IMR-90 (cell line): ENCODE measurements around the gene S1PR4. TPM values are rescaled to one million over a fixed set of nuclear protein-coding genes. Genes with fewer than 3 reads are reported as not detected.

Experiments
- ATAC-seq: fragments of 200-7000 bp; cut with Tn5 transposase; 2 replicates; pipeline ENCODE4 v1.9.1; 2020; ENCODE audit warnings: low read depth, mild to moderate bottlenecking, moderate library complexity
- BruUV-seq: library from RNA; stranded (reverse); fragments of 400-500 nt; replicated peaks from 2 replicates; lab custom pipeline; 2021; lab: Mats Ljungman, UMichigan
- CTCF ChIA-PET: fragments of 300-600 bp; formaldehyde crosslinking; extraction: SDS; loops from one replicate; lab custom pipeline; 2021; ENCODE audit warnings: antibody characterized with exemption; lab: Yijun Ruan, JAX
- POLR2A ChIA-PET: fragments of 300-600 bp; sonication (Branson Sonifier 250); formaldehyde crosslinking; loops from one replicate; lab custom pipeline; 2022; ENCODE audit warnings: antibody characterized with exemption; ENCODE audit not compliant: unreplicated experiment; lab: Charles Lee
- DNase-seq: peaks from one replicate; pipeline ENCODE4 v3.0.0; 2013
- H2AFZ ChIP-seq: replicated peaks from 2 replicates; pipeline ENCODE3; 2013; ENCODE audit warnings: low read length, mild to moderate bottlenecking; ENCODE audit not compliant: poor library complexity
- H2AK5ac ChIP-seq: 2 replicates; pipeline ENCODE4 v1.6.1; 2013; ENCODE audit warnings: low read depth, low read length, inconsistent platforms
- H2AK9ac ChIP-seq: replicated peaks from 2 replicates; pipeline ENCODE3; 2013; ENCODE audit warnings: mild to moderate bottlenecking, low read depth, low read length, moderate library complexity; ENCODE audit not compliant: poor library complexity
- H2BK120ac ChIP-seq: 2 replicates; pipeline ENCODE4 v1.6.1; 2013; ENCODE audit warnings: low read depth, low read length, inconsistent platforms
- H2BK15ac ChIP-seq: 3 replicates; pipeline ENCODE4 v1.6.1; 2013; ENCODE audit warnings: low read depth, low read length, inconsistent platforms
- H2BK20ac ChIP-seq: 2 replicates; pipeline ENCODE4 v1.6.1; 2013; ENCODE audit warnings: low read depth, mild to moderate bottlenecking, inconsistent platforms, low read length, moderate library complexity
- H2BK5ac ChIP-seq: 2 replicates; pipeline ENCODE4 v1.6.1; 2013; ENCODE audit warnings: mild to moderate bottlenecking, low read depth, low read length, inconsistent platforms; ENCODE audit not compliant: poor library complexity, severe bottlenecking
- H3K14ac ChIP-seq: replicated peaks from 2 replicates; pipeline ENCODE4 v1.6.1; 2013; ENCODE audit warnings: low read depth, low read length, inconsistent platforms
- H3K18ac ChIP-seq: 2 replicates; pipeline ENCODE4 v1.6.1; 2013; ENCODE audit warnings: low read depth, low read length, control low read depth
- H3K23ac ChIP-seq: 2 replicates; pipeline ENCODE4 v1.6.1; 2013; ENCODE audit warnings: low read depth, low read length, inconsistent platforms
- H3K27ac ChIP-seq: 2 replicates; pipeline ENCODE4 v1.5.1; 2013; ENCODE audit warnings: mild to moderate bottlenecking, control low read depth, low read length; ENCODE audit not compliant: insufficient read depth
- H3K27me3 ChIP-seq: 2 replicates; pipeline ENCODE4 v1.6.1; 2013; ENCODE audit warnings: low read length; ENCODE audit not compliant: control insufficient read depth, insufficient read depth
- H3K36me3 ChIP-seq: 2 replicates; pipeline ENCODE4 v1.6.1; 2013; ENCODE audit warnings: low read length, mixed read lengths; ENCODE audit not compliant: control insufficient read depth, insufficient read depth
- H3K4ac ChIP-seq: 2 replicates; pipeline ENCODE4 v1.6.1; 2013; ENCODE audit warnings: low read depth, low read length, inconsistent platforms
- H3K4me1 ChIP-seq: 2 replicates; pipeline ENCODE4 v1.6.1; 2013; ENCODE audit warnings: low read length, mixed read lengths; ENCODE audit not compliant: control insufficient read depth, insufficient read depth
- H3K4me2 ChIP-seq: 2 replicates; pipeline ENCODE4 v1.6.1; 2013; ENCODE audit warnings: low read depth, mild to moderate bottlenecking, control low read depth, low read length, moderate library complexity
- H3K4me3 ChIP-seq: 2 replicates; pipeline ENCODE4 v1.5.1; 2013; ENCODE audit warnings: low read depth, mild to moderate bottlenecking, control low read depth, low read length, moderate library complexity; ENCODE audit not compliant: insufficient read depth
- H3K56ac ChIP-seq: 2 replicates; pipeline ENCODE4 v1.6.1; 2013; ENCODE audit warnings: low read length, inconsistent platforms; ENCODE audit not compliant: insufficient read depth; ENCODE audit errors: extremely low read depth
- H3K79me1 ChIP-seq, 2 experiments: 2 replicates each; pipeline ENCODE4 v1.6.1; 2013; ENCODE audit warnings: low read length in 2 of 2, inconsistent platforms in 1 of 2, low read depth in 1 of 2
- H3K9ac ChIP-seq: 2 replicates; pipeline ENCODE4 v1.6.1; 2013; ENCODE audit warnings: low read depth, low read length, control low read depth
- H3K9me1 ChIP-seq: 2 replicates; pipeline ENCODE4 v1.6.1; 2013; ENCODE audit warnings: low read length, inconsistent platforms; ENCODE audit not compliant: insufficient read depth
- H3K9me3 ChIP-seq: 2 replicates; pipeline ENCODE4 v1.6.1; 2013; ENCODE audit warnings: low read length; ENCODE audit not compliant: control insufficient read depth, insufficient read depth
- H4K20me1 ChIP-seq: 2 replicates; pipeline ENCODE4 v1.6.1; 2013; ENCODE audit warnings: low read length, inconsistent platforms; ENCODE audit not compliant: insufficient read depth
- H4K5ac ChIP-seq: 2 replicates; pipeline ENCODE4 v1.6.1; 2013; ENCODE audit warnings: mild to moderate bottlenecking, low read depth, low read length, control low read depth
- H4K8ac ChIP-seq, 2 experiments: 2 replicates each; pipeline ENCODE4 v1.6.1; 2013; ENCODE audit warnings: low read depth in 2 of 2, low read length in 2 of 2, control low read depth in 1 of 2, inconsistent platforms in 1 of 2
- H4K91ac ChIP-seq: 2 replicates; pipeline ENCODE4 v1.6.1; 2013; ENCODE audit warnings: low read depth, low read length, inconsistent platforms; ENCODE audit not compliant: insufficient read depth
- BHLHE40 ChIP-seq: fragments of 150-350 bp; IDR thresholded peaks from 2 replicates; pipeline ENCODE4 v1.6.1; 2016; ENCODE audit warnings: mild to moderate bottlenecking, low read depth, low read length
- CEBPB ChIP-seq: IDR thresholded peaks from 2 replicates; pipeline ENCODE4 v1.6.1; 2012; ENCODE audit warnings: low read depth, low read length, improper control_type of control experiment
- CHD1 ChIP-seq: IDR thresholded peaks from 2 replicates; pipeline ENCODE4 v1.6.1; 2012; ENCODE audit warnings: low read depth, low read length, improper control_type of control experiment
- CTCF ChIP-seq: conservative IDR thresholded peaks from 2 replicates; pipeline ENCODE4 v1.5.1; 2012; ENCODE audit warnings: mild to moderate bottlenecking, low read depth, low read length, improper control_type of control experiment
- FOS ChIP-seq: fragments of 150-350 bp; IDR thresholded peaks from 2 replicates; pipeline ENCODE4 v1.6.1; 2016; ENCODE audit warnings: low read depth, low read length
- MAFK ChIP-seq: IDR thresholded peaks from 2 replicates; pipeline ENCODE4 v1.6.1; 2012; ENCODE audit warnings: low read depth, low read length, improper control_type of control experiment
- MAZ ChIP-seq: IDR thresholded peaks from 2 replicates; pipeline ENCODE4 v1.6.1; 2012; ENCODE audit warnings: low read depth, mild to moderate bottlenecking, low read length, improper control_type of control experiment, moderate library complexity, borderline replicate concordance
- MXI1 ChIP-seq: IDR thresholded peaks from 2 replicates; pipeline ENCODE4 v1.6.1; 2012; ENCODE audit warnings: low read depth, mild to moderate bottlenecking, low read length, moderate library complexity, borderline replicate concordance
- NFE2L2 ChIP-seq: fragments of 150-350 bp; IDR thresholded peaks from 2 replicates; pipeline ENCODE4 v1.6.1; 2016; ENCODE audit warnings: low read depth, mild to moderate bottlenecking, low read length
- POLR2A ChIP-seq: IDR thresholded peaks from 2 replicates; pipeline ENCODE4 v1.6.1; 2012; ENCODE audit warnings: mild to moderate bottlenecking, low read depth, low read length
- RAD21 ChIP-seq: IDR thresholded peaks from 2 replicates; pipeline ENCODE4 v1.6.1; 2012; ENCODE audit warnings: low read length, improper control_type of control experiment
- RCOR1 ChIP-seq: IDR thresholded peaks from 2 replicates; pipeline ENCODE4 v1.6.1; 2012; ENCODE audit warnings: mild to moderate bottlenecking, low read length, improper control_type of control experiment; ENCODE audit not compliant: insufficient replicate concordance
- RFX5 ChIP-seq: IDR thresholded peaks from 2 replicates; pipeline ENCODE4 v1.8.0; 2012; ENCODE audit warnings: low read depth, mild to moderate bottlenecking, low read length, moderate library complexity
- WGBS, 2 experiments: methylation state at CpG; one replicate each; pipeline versions ENCODE4 v1.1.5 to v1.1.7; 2013; ENCODE audit warnings: missing lambda C conversion rate in 2 of 2; ENCODE audit not compliant: insufficient read length in 1 of 2; ENCODE audit errors: extremely low coverage in 2 of 2; 5-methylcytosine and 5-hydroxymethylcytosine counted together
- dilution Hi-C: fragments of 300-500 bp; cut with HindIII; formaldehyde crosslinking; loops from one replicate; pipeline ENCODE4 v1.14.3; 2018; ENCODE audit warnings: low sequenced_read_pairs; ENCODE audit not compliant: unreplicated experiment
- in situ Hi-C: fragments of 300-500 bp; cut with MboI; formaldehyde crosslinking; loops from 3 replicates; pipeline ENCODE4 v1.14.3; 2019; ENCODE audit warnings: low sequenced_read_pairs, inconsistent platforms, mixed read lengths
- intact Hi-C: fragments of 100-400 bp; cut with micrococcal nuclease; formaldehyde crosslinking; loops from 2 replicates; pipeline ENCODE4 v1.10.0; 2022
- polyA plus RNA-seq, 3 experiments: library from polyadenylated mRNA; depleted of rRNA; stranded (reverse); fragments of >200 nt; gene quantifications; 2 replicates each; pipeline ENCODE4 v1.2.3, GENCODE V29; 2012; ENCODE audit warnings: low replicate concordance in 1 of 3
- total RNA-seq: library from RNA; depleted of rRNA; stranded (reverse); fragments of >200 nt; gene quantifications from 2 replicates; pipeline ENCODE4 v1.2.3, GENCODE V29; 2012
- TF ChIP-seq, protein P1 (sequence below): fragments of 150-350 bp; IDR thresholded peaks from 2 replicates; pipeline ENCODE4 v1.6.1; 2017; ENCODE audit warnings: mild to moderate bottlenecking, antibody characterized with exemption, low read length, low read depth

S1PR4 gene
- total and polyA plus RNA-seq, 2 of the 4 experiments (the other 2 are of a cell fraction), result not detected

DNA sequence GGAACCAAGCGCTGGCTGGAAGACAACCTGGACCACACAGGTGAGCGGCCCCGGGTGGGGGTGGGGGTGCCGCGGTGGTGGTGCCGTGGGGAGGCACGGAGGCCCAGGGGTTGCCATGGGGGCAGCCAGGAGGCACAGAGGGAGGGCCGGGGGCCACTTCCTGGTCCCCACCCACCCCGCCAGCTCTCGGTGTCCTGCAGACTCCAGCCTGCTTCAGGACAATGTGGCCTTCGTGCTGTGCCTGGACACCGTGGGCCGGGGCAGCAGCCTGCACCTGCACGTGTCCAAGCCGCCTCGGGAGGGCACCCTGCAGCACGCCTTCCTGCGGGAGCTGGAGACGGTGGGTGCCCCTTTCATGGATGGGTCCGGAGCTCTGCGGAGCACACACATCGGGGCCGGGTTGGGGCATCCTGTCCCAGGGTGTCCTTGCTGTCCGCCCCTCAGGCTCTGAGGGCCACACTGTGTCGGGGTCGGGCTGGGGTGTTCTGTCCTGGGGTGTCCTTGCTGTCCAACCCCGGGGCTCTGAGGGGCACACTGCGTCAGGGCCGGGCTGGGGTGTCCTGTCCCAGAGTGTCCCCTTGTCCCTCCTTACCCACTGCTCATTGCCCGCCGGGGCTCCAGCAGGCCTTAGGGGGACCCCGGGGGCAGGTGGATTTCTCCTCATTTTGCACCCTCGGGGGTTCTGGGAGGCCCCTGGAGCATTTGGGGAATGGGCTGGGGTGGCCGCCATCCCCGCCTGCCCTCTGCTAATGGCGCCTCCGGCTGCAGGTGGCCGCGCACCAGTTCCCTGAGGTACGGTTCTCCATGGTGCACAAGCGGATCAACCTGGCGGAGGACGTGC, 25.5 kb downstream of the S1PR4 start:
- peaks cover 37% of the 10 kb centered on the region for H3K36me3 ChIP-seq
- intact Hi-C loops, result no loop called here

More for the DNA sequence above, 25.5 kb downstream of the S1PR4 start:
- Histone ChIP-seq H3K4me3 (no peak overlapping the region), H3K56ac (no peak overlapping the region), H3K4me1 (no peaks in the 10 kb centered on the region), H3K27ac (no peak overlapping the region), H3K18ac (no peak overlapping the region), H2BK5ac (no peak overlapping the region), H2BK120ac (no peak overlapping the region), H4K20me1 (no peaks in the 10 kb centered on the region), H2AK5ac (no peak overlapping the region), H3K4me2 (no peak overlapping the region), H3K27me3 (no peaks in the 10 kb centered on the region), H2AK9ac (no peak overlapping the region), H3K9me3 (no peaks in the 10 kb centered on the region), H3K14ac (no peak overlapping the region), H4K91ac (no peak overlapping the region), H3K9me1 (no peaks in the 10 kb centered on the region), H3K79me1 (no peaks in the 10 kb centered on the region; a peak in 2 of 4 replicates), H4K5ac (no peak overlapping the region), H3K23ac (no peak overlapping the region), H2AFZ (no peak overlapping the region), H2BK15ac (no peak overlapping the region), H4K8ac (no peak overlapping the region), H3K4ac (no peak overlapping the region), H3K9ac (no peak overlapping the region), H2BK20ac (no peak overlapping the region)
- 93% methylated on average over 23 of the region's 43 CpGs; no CpG with 5 or more reads in 1 of the 2 experiments for WGBS, 2 experiments
- TF ChIP-seq RAD21 (no peak), CEBPB (no peak), NFE2L2 (no peak), BHLHE40 (no peak), CHD1 (no peak), POLR2A (no peak), RCOR1 (no peak), CTCF (no peak), MAZ (no peak), MXI1 (no peak), MAFK (no peak), FOS (no peak), RFX5 (no peak)
- TF ChIP-seq, protein P1, sequence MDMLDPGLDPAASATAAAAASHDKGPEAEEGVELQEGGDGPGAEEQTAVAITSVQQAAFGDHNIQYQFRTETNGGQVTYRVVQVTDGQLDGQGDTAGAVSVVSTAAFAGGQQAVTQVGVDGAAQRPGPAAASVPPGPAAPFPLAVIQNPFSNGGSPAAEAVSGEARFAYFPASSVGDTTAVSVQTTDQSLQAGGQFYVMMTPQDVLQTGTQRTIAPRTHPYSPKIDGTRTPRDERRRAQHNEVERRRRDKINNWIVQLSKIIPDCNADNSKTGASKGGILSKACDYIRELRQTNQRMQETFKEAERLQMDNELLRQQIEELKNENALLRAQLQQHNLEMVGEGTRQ, result no peak
- no peak for DNase-seq
- ChIA-PET CTCF (no interaction called here), POLR2A (no interaction called here)
- no peak for ATAC-seq
- in situ Hi-C loops, result no loop called here
- dilution Hi-C loops, result no loop called here
- no TSS peak for BruUV-seq
